ENCODE data around the gene PROCA1. TPM values are rescaled to one million over a fixed set of nuclear protein-coding genes. Genes with fewer than 3 reads are reported as not detected.

Gene PROCA1
- polyA plus RNA-seq, 1 of the 3 experiments (the other 2 are of a cell fraction): 7.1 TPM

- no peak for DNase-seq
- Histone ChIP-seq H3K9me3 (no peaks in the 10 kb centered on the region), H3K36me3 (replicated peaks in 1 of 2; ENCODE audit: control insufficient read depth in 1 of 2, insufficient read depth in 2 of 2, low read length in 1 of 2) (peaks cover 16 to 47% of the 10 kb centered on the region in 2 experiments), H3K27me3 (ENCODE audit: insufficient read depth) (no peaks in the 10 kb centered on the region), H3K4me3 (ENCODE audit: low read depth in 2 of 2, low read length in 1 of 2) (no peak overlapping the region), H2AFZ (ENCODE audit: low read depth) (no peak overlapping the region), H3K9ac (no peak overlapping the region), H3K4me2 (no peak overlapping the region), H3K27ac (ENCODE audit: low read depth in 2 of 2, low read length in 1 of 2) (no peak overlapping the region), H4K20me1 (ENCODE audit: insufficient read depth) (no peaks in the 10 kb centered on the region), H3F3A (replicated peaks; ENCODE audit: insufficient read depth) (peaks cover 17% of the 10 kb centered on the region), H3K79me2 (ENCODE audit: insufficient read depth) (peaks cover under 1% of the 10 kb centered on the region; the same call in 1 of the 2 replicates), H3K4me1 (ENCODE audit: control insufficient read depth in 1 of 2, insufficient read depth in 2 of 2, low read depth in 1 of 2, low read length in 1 of 2) (peaks cover 0 to 14% of the 10 kb centered on the region in 2 experiments; a peak in 1 of 4 replicates), H3K9me2 (no peaks in the 10 kb centered on the region)
- 94% methylated on average over 4 of the region's 14 CpGs for WGBS (ENCODE audit: low lambda C conversion rate)
- TF ChIP-seq EZH2phosphoT487 (IDR thresholded peaks at IDR 0.05; ENCODE audit: borderline replicate concordance, low read depth) (no peak), YY1 (IDR thresholded peaks at IDR 0.05; ENCODE audit: low read depth) (no peak), FOSL2 (IDR thresholded peaks at IDR 0.05; ENCODE audit: borderline replicate concordance, low read depth) (no peak), CHD2 (IDR thresholded peaks at IDR 0.05; ENCODE audit: low read length, partially characterized antibody) (no peak), SIN3A (IDR thresholded peaks at IDR 0.05; ENCODE audit: borderline replicate concordance, low read depth, low read length) (no peak), MXI1 (IDR thresholded peaks at IDR 0.05; ENCODE audit: low read depth, low read length) (no peak), NFIC (IDR thresholded peaks at IDR 0.05; ENCODE audit: borderline replicate concordance) (no peak), FOXJ3 (CRISPR knock-in tag; IDR thresholded peaks at IDR 0.05) (no peak), GATA2 (CRISPR knock-in tag; IDR thresholded peaks at IDR 0.05) (no peak)
- CTCF ChIA-PET: interaction anchor here (0.8 to 1.4 kb wide), 4 partner anchors 41 to 57 kb away, joined by 3 to 4 read pairs (median 3); no protein-coding TSS in a partner anchor
- POLR2A ChIA-PET: interaction anchor here (1.1 kb wide), 1 partner anchor 11 kb away, joined by 3 read pairs; no protein-coding TSS in a partner anchor
These were observed 7.3 kb downstream of the PROCA1 start for GRCh38 chr17:28704219-28704858.

GRCh38 chr17:28703552-28704218, 8.0 kb downstream of the PROCA1 start:
- WGBS (ENCODE audit: low lambda C conversion rate): 95% methylated on average over 16 of the region's 16 CpGs
- DNase-seq: no peak
- Histone ChIP-seq H3F3A (replicated peaks; ENCODE audit: insufficient read depth) (peaks cover 14% of the 10 kb centered on the region), H2AFZ (ENCODE audit: low read depth) (no peak overlapping the region), H3K27ac (ENCODE audit: low read depth in 2 of 2, low read length in 1 of 2) (no peak overlapping the region; a peak in 1 of 4 replicates), H3K4me1 (ENCODE audit: control insufficient read depth in 1 of 2, insufficient read depth in 2 of 2, low read depth in 1 of 2, low read length in 1 of 2) (peaks cover 0 to 14% of the 10 kb centered on the region in 2 experiments; a peak in 1 of 4 replicates), H3K36me3 (replicated peaks in 1 of 2; ENCODE audit: control insufficient read depth in 1 of 2, insufficient read depth in 2 of 2, low read length in 1 of 2) (peaks cover 21 to 54% of the 10 kb centered on the region in 2 experiments), H3K9me3 (no peaks in the 10 kb centered on the region), H3K27me3 (ENCODE audit: insufficient read depth) (no peaks in the 10 kb centered on the region), H3K9me2 (no peaks in the 10 kb centered on the region), H3K4me3 (ENCODE audit: low read depth in 2 of 2, low read length in 1 of 2) (no peak overlapping the region), H3K9ac (no peak overlapping the region), H3K4me2 (no peak overlapping the region), H3K79me2 (ENCODE audit: insufficient read depth) (no peaks in the 10 kb centered on the region), H4K20me1 (ENCODE audit: insufficient read depth) (no peaks in the 10 kb centered on the region)
- CTCF ChIA-PET: interaction anchor here (0.8 to 1.2 kb wide), 2 partner anchors 41 to 45 kb away, joined by 3 read pairs; no protein-coding TSS in a partner anchor
- no peak for TF ChIP-seq TAF1 (IDR thresholded peaks at IDR 0.05; ENCODE audit: borderline replicate concordance, low read depth, low read length)
- POLR2A ChIA-PET: interaction anchor here (1.1 kb wide), 1 partner anchor 11 kb away, joined by 3 read pairs; no protein-coding TSS in a partner anchor
